SIG-M5 treated with dmso at 0.1 percent for 504 hours (cell line): Measurements from ENCODE around the gene SLIT3.

Source experiments
- DNase-seq: peaks from one replicate; lab custom pipeline; 2025; ENCODE audit not compliant: unreplicated experiment; lab: John Stamatoyannopoulos, UW

SLIT3 gene

DNA sequence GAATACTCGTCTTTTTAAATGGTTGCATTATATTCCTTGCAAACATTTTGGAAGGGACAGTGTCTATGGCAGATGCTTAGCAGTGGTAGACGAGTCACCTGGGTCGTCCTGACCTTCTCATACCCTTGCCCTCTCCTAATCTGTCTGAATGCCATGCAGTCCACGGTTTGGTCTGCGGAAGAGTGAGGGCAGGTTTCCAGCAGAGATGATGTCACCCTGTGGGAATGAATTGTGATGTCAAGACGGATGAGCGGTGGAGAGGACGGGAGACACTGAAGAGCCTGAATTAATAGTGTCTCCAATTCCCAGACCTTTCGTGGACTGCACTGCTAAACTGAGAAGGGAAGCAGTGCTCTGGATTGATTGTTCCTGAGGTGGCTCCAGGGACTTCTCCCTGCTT is 392.7 kb downstream of the SLIT3 start:
- no peak for DNase-seq

DNA sequence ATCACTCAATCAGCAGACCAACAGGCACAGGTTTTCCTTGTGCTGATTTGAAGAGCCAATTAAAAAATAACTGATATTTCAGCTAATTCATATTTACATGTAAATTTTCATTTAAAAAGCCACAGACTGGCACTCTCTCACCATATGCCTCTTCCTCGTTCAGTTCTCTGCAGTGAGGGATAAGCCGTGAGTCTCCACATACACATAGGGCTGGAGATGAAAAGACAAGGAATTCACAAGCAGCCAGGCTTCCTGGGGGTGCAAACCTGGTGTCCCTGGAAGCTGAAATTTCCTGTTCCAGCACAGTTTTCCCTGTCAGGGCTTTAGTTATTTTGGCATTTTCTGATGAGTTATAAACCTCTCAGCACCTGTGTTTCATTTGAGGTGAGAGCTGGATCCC is 397.9 kb downstream of the SLIT3 start:
- DNase-seq, result no peak

- no peak for DNase-seq
Measured at GRCh38 chr5:168899673-168900072, 401.3 kb downstream of the SLIT3 start.

- DNase-seq, result no peak
Measured at GRCh38 chr5:168899264-168899663, 401.7 kb downstream of the SLIT3 start.

DNA sequence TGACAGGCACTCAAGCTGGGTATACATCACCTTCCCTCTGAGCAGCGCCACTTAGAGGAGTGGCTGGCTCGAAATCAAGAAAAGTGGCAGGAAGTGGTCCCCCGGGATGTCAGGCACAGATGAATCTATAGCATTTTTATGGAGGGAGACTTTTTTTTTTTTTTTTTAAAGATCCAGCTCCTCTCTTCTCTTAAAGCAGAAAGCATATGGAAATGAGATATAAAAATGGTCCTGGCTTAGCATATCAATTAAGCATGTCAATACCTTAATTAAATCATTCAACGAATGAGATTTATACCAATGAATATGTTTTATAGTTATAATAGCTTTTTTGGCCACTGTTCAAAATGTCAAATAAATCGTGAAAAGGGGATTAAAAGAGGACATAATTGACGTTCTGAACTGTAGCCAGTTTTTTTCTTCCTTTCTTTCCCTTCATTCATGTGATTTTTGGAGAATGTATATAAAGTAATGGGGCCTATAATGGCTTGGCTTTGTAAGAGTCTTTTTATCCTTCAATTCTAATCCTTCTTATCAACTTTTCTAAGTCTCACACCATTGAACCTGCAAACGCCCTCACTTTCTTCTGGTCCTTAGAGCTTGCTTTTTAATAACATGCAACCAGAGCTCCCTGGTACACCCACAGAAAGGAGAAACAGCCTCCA is 402.6 kb downstream of the SLIT3 start:
- DNase-seq, result no peak

- DNase-seq, result no peak
Measured at GRCh38 chr5:168897387-168898122, 403.4 kb downstream of the SLIT3 start.

GRCh38 chr5:168895295-168896071 is 405.5 kb downstream of the SLIT3 start:
- DNase-seq, result no peak

DNA sequence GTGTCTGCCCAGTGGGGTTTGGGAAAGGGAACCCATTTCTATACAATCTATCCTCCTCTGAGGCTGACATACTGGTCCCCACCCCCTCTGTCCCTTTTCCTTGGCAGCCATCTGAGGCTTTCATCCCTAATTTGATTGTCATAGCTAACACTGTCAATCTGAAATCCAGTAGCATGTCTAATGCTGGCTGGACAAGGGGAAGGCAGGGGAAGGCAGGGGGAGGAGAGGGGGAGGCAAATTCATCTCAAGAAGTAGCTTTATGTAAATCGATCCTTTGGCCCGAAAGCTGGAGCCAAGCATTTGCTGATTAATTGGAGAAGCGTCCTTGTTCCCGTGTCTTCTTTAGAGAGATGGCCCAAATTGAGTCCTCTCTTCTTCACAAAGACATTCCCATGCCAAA is 407.7 kb downstream of the SLIT3 start:
- no peak for DNase-seq

GRCh38 chr5:168892618-168893186 is 408.2 kb downstream of the SLIT3 start:
- DNase-seq, result no peak

- no peak for DNase-seq
Measured at GRCh38 chr5:168890816-168891812, 409.8 kb downstream of the SLIT3 start.

GRCh38 chr5:168889039-168889438 is 411.9 kb downstream of the SLIT3 start:
- DNase-seq, result no peak

GRCh38 chr5:168887931-168888330 is 413.0 kb downstream of the SLIT3 start:
- DNase-seq, result no peak

DNA sequence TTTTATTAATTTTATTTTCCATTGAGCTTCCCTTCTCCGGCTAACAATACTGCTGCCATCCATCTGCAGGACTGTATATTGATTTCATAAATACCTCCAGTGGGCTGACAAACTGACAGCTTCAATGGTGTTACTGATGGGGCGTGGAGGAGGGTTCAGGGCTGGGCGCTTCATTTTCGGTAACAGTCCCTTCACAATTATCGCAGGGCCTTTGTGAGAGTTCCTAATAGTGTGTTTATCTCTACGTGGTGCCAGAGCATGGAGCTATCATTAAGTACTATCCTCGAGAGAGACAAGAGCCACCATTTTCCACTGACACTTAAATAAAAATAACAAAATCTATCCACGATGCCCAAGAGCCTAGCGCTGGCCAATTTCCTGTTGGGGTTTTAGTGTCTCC is 414.8 kb downstream of the SLIT3 start:
- no peak for DNase-seq

DNA sequence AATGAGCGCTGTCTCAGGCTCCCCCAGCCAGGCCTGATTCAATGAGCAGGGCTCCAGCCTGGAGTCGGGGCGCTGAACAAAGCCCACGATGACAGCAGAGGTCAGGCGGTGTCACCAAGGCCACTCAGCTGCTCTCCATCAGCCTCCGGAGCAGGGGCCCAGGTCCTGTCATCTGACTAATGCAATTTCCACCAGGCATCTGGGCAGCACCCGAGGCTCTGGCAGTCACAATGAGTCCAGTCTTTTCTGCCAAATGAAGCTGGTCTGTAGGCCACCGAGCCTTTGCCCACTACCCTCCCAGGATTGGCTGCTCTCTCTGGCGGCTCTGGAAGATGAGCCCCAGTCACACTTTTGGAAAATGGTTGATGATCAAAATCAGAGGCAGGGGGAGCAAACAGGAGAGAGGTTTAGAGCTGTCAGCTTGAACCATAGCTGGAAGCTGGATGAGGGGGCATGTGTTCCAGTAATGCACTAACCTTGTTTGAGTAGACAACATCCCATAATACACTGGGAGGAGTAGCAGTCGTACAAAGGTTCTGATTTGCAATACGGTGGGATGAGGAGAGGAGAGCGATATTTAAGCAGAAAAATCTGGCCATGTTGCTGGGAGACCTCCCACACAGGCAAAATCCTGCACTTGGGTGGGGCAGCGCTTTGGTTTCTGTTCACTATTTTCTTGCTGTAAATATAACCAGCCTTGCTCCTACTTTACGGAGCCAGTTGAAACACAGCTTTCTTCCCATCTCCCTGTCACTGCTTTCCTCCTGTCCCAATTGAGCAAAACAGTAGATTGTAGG is 415.4 kb downstream of the SLIT3 start:
- no peak for DNase-seq

- DNase-seq, result no peak
Measured at GRCh38 chr5:168883991-168884390, 416.9 kb downstream of the SLIT3 start.

GRCh38 chr5:168883281-168883741 is 417.6 kb downstream of the SLIT3 start:
- no peak for DNase-seq

DNA sequence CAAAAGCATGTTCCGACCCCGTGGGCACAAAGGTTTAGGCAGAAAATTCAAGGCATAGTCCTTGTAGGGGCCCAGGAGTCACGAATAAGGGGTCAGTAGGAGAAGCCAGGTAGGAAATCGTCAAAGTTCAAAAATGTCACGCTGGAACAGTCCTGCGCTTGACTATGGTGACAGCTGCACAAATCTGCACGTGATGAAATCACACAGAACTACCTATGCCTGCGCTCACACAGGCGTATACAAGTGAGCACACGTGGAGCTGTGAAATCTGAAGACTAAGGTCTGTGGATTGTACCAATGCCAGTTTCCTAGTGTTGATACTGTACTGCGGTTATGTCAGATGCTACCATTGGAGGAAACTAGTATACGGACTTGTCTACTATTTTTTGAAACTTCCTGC is 418.7 kb downstream of the SLIT3 start:
- DNase-seq, result no peak

DNA sequence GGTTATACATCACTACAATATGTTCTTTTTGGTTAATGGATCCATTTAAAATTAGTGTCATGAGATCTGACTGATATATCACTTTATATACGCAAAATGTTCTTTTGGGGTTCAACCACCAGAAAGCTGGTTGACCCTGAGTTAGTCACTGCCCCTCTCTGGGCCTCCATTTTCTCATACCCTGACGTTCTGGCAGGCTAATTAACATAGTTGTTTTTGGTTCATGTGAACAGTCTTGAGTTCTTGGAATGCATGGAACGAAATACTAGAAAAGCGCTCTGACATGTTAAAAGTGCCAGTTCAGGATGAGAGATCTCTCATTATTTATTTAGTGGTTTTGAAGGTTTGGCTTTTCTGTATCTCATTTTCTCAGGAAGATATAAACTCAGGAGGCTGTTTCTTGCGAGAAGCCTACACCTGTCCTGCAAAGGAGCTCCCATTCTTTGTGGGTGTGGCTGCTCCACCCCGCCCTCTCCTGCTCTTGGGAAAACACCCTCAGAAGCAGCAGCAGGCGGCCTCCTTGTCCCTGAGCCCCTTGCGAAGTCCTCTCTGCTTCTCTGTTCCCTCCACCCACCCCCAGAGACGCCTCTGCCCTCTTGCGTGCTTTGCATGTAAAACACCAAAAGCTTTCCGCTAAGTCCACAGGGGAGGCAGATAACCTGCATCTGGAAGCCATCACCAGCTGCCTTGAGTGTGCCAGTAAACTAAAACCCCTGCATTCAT is 419.4 kb downstream of the SLIT3 start:
- DNase-seq, result no peak

DNA sequence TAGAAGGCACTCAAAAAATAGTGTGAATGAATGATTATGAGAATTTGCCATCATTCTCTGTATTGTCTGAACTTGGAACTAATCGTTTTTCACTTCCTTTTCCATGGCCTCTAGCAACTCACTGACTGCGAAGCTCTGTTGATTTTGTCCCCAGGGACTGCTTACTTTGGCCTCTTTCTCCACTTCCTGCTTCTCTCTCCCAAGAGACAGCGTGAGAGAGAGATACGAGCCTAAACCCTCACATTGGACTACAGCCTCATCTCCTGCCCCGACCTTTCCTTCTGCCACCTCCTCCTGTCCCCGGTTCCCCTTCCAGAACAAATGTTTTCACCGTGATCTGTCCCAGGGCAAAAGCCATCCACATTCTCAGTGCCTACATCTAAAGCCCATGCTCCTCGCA is 421.0 kb downstream of the SLIT3 start:
- DNase-seq, result no peak
